Mesothelial cell of epicardium (in vitro differentiated cells): ENCODE measurements around the gene KIAA1755. TPM values are rescaled to one million over a fixed set of nuclear protein-coding genes. Genes with fewer than 3 reads are reported as not detected.

Experiments
- DNase-seq, 2 experiments: peaks; one replicate each; pipeline ENCODE4 v3.0.0; 2021; ENCODE audit warnings: low spot score in 2 of 2; ENCODE audit not compliant: unreplicated experiment in 2 of 2
- H3K27ac Mint-ChIP-seq: 2 replicates; pipeline ENCODE4 v1.8.0; 2021; ENCODE audit warnings: mixed read lengths
- H3K27me3 Mint-ChIP-seq: 2 replicates; pipeline ENCODE4 v1.8.0; 2021; ENCODE audit warnings: low read depth, mixed read lengths
- H3K36me3 Mint-ChIP-seq: 2 replicates; pipeline ENCODE4 v1.8.0; 2021; ENCODE audit warnings: mixed read lengths
- H3K4me1 Mint-ChIP-seq: 2 replicates; pipeline ENCODE4 v1.8.0; 2021; ENCODE audit warnings: mixed read lengths
- H3K4me3 Mint-ChIP-seq: 2 replicates; pipeline ENCODE4 v1.8.0; 2021; ENCODE audit warnings: mild to moderate bottlenecking, moderate library complexity, mixed read lengths
- H3K9me3 Mint-ChIP-seq: 2 replicates; pipeline ENCODE4 v1.8.0; 2021; ENCODE audit warnings: mixed read lengths
- CTCF ChIP-seq: fragments of 200-600 bp; sonication (generic); IDR thresholded peaks from one replicate; pipeline ENCODE4 v1.5.0; 2021; ENCODE audit warnings: antibody characterized with exemption; ENCODE audit not compliant: unreplicated experiment
- total RNA-seq: library from RNA; stranded (reverse); gene quantifications from 3 replicates; pipeline ENCODE4 v1.2.1, GENCODE V29; 2021

Gene KIAA1755
- total RNA-seq, 1 donor from 2014 or later: 4.4 TPM

- Mint-ChIP-seq H3K27me3 (no peaks in the 10 kb centered on the region), H3K27ac (peak overlapping the region; percentile 91), H3K4me3 (no peak overlapping the region), H3K36me3 (no peaks in the 10 kb centered on the region), H3K4me1 (peaks cover 39% of the 10 kb centered on the region), H3K9me3 (no peaks in the 10 kb centered on the region)
- no peak for TF ChIP-seq CTCF
- no peak for DNase-seq
These were observed 93.8 kb downstream of the KIAA1755 start for GRCh38 chr20:38166703-38167233.

- Mint-ChIP-seq H3K27me3 (no peaks in the 10 kb centered on the region), H3K36me3 (no peaks in the 10 kb centered on the region), H3K4me1 (peaks cover 37% of the 10 kb centered on the region), H3K4me3 (peak overlapping the region; percentile 55), H3K9me3 (no peaks in the 10 kb centered on the region), H3K27ac (peak overlapping the region; percentile 91)
- DNase-seq: no peak
- no peak for TF ChIP-seq CTCF
These were observed 94.4 kb downstream of the KIAA1755 start for GRCh38 chr20:38165966-38166702.

GRCh38 chr20:38165089-38165965, 95.2 kb downstream of the KIAA1755 start, which contains the start of gene TGM2:
Gene TGM2 (minus strand): TSS chr20:38165270. CDS start chr20:38165198, 72 bp downstream.
- Mint-ChIP-seq H3K4me1 (peaks cover 29% of the 10 kb centered on the region), H3K27ac (peak within 1 kb of the TSS; percentile 30), H3K36me3 (no peaks in the 10 kb centered on the region), H3K4me3 (peak within 1 kb of the TSS; percentile 55), H3K27me3 (no peaks in the 10 kb centered on the region), H3K9me3 (no peaks in the 10 kb centered on the region)
- TF ChIP-seq CTCF: peak; percentile 84
- peak; percentile 57 to 76 for DNase-seq

- H3K9me3 Mint-ChIP-seq: no peaks in the 10 kb centered on the region
- no peak for DNase-seq
- no peaks in the 10 kb centered on the region for H3K36me3 Mint-ChIP-seq
- H3K27me3 Mint-ChIP-seq: no peaks in the 10 kb centered on the region
- TF ChIP-seq CTCF: no peak
- no peak overlapping the region for H3K27ac Mint-ChIP-seq
- peaks cover 29% of the 10 kb centered on the region for H3K4me1 Mint-ChIP-seq
- H3K4me3 Mint-ChIP-seq: peak overlapping the region; percentile 55
These were observed 95.9 kb downstream of the KIAA1755 start for GRCh38 chr20:38164624-38165088.

- Mint-ChIP-seq H3K36me3 (no peaks in the 10 kb centered on the region), H3K9me3 (no peaks in the 10 kb centered on the region), H3K27me3 (no peaks in the 10 kb centered on the region), H3K27ac (no peak overlapping the region), H3K4me3 (peak overlapping the region; percentile 55), H3K4me1 (peaks cover 31% of the 10 kb centered on the region)
- DNase-seq: no peak
- TF ChIP-seq CTCF: no peak
These were observed 96.5 kb downstream of the KIAA1755 start for GRCh38 chr20:38164069-38164468.
